GM23338 (cell line): ENCODE measurements around the gene APOBEC4.

Experiments used
- CREB1 ChIP-seq: fragments of 250-450 bp; sonication (Bioruptor Pico); IDR thresholded peaks from 2 replicates; pipeline ENCODE4 v1.5.0; 2020; ENCODE audit warnings: low read depth, mild to moderate bottlenecking, moderate library complexity
- CTCF ChIP-seq, 2 experiments: fragments of 200-600 bp in 1 of 2; sonication (generic) in 1 of 2; conservative IDR thresholded peaks; 2 replicates each; pipeline versions ENCODE4 v1.5.1 to v1.6.1; 2016 to 2017; ENCODE audit warnings: antibody characterized with exemption in 2 of 2, low read depth in 2 of 2, mild to moderate bottlenecking in 2 of 2, moderate library complexity in 1 of 2
- EZH2 ChIP-seq: fragments of 200-600 bp; sonication (generic); IDR thresholded peaks from one replicate; pipeline ENCODE4 v1.8.0; 2017; ENCODE audit warnings: antibody characterized with exemption, mild to moderate bottlenecking, low read depth; ENCODE audit not compliant: unreplicated experiment
- EZH2phosphoT487 ChIP-seq: fragments of 200-600 bp; sonication (generic); IDR thresholded peaks from one replicate; pipeline ENCODE4 v1.8.1; 2018; ENCODE audit warnings: antibody characterized with exemption; ENCODE audit not compliant: unreplicated experiment
- JUNB ChIP-seq: IDR thresholded peaks from one replicate; pipeline ENCODE4 v1.6.1; 2016; ENCODE audit warnings: antibody characterized with exemption; ENCODE audit not compliant: unreplicated experiment
- NANOG ChIP-seq: IDR thresholded peaks from 2 replicates; pipeline ENCODE4 v1.6.1; 2016; ENCODE audit warnings: antibody characterized with exemption, borderline replicate concordance
- POLR2AphosphoS5 ChIP-seq: IDR thresholded peaks from 2 replicates; pipeline ENCODE4 v1.6.1; 2016; ENCODE audit warnings: antibody characterized with exemption, low read depth
- REST ChIP-seq: IDR thresholded peaks from one replicate; pipeline ENCODE4 v1.6.1; 2018; ENCODE audit warnings: antibody characterized with exemption; ENCODE audit not compliant: unreplicated experiment
- STAT1 ChIP-seq: IDR thresholded peaks from one replicate; pipeline ENCODE4 v1.6.1; 2016; ENCODE audit warnings: antibody characterized with exemption; ENCODE audit not compliant: unreplicated experiment
- ZNF331 ChIP-seq: fragments of 250-450 bp; sonication (Bioruptor Pico); IDR thresholded peaks from 2 replicates; pipeline ENCODE4 v1.5.0; 2020; ENCODE audit warnings: low read depth, mild to moderate bottlenecking, moderate library complexity

DNA sequence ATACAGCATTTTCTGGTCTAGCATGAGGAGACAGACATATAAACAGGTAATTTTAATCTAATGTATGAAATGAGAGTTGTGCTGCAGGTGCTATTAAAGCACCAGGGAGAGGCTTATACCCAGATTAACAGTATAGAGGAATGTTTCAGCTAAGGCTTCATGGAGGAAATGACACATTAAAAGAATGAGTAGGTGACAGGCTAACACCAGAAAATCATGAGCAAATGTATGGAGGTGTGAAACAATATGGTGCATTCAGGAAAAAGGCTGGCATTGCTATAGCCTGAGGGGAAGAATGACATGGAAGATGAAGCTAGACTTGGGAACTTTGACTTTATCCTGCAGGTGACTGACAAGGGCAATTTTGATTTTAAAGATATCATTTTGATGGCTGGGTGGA lies 24.6 kb downstream of the APOBEC4 start:
- TF ChIP-seq CTCF (conservative IDR thresholded peaks at IDR 0.05; ENCODE audit: low read depth in 2 of 2) = no peak
- TF ChIP-seq POLR2AphosphoS5 = no peak
- TF ChIP-seq JUNB = no peak
- TF ChIP-seq EZH2phosphoT487 = no peak
- no peak for TF ChIP-seq REST
- no peak for TF ChIP-seq EZH2
- TF ChIP-seq NANOG = no peak
- TF ChIP-seq ZNF331 (CRISPR knock-in tag) = no peak
- TF ChIP-seq CREB1 (CRISPR knock-in tag) = no peak
- no peak for TF ChIP-seq STAT1
